H9 (cell line): ENCODE measurements around the gene CTDSPL. TPM values are rescaled to one million over a fixed set of nuclear protein-coding genes. Genes with fewer than 3 reads are reported as not detected.

ENCODE experiments used
- DNase-seq: peaks from one replicate; pipeline ENCODE4 v3.0.0-alpha.2; 2017
- H2AFZ ChIP-seq: one replicate; pipeline ENCODE4 v1.6.1; 2013; ENCODE audit warnings: mild to moderate bottlenecking, low read length, control low read depth, moderate library complexity
- H2AK5ac ChIP-seq: 2 replicates; pipeline ENCODE4 v1.6.1; 2013; ENCODE audit warnings: low read length, control low read depth, mixed read lengths; ENCODE audit not compliant: insufficient read length
- H2BK120ac ChIP-seq: one replicate; pipeline ENCODE4 v1.6.1; 2013; ENCODE audit warnings: low read depth, mild to moderate bottlenecking, low read length, control low read depth, inconsistent platforms; ENCODE audit not compliant: poor library complexity, severe bottlenecking
- H2BK12ac ChIP-seq: 2 replicates; pipeline ENCODE4 v1.6.1; 2013; ENCODE audit warnings: low read length, control low read depth, mixed read lengths, low read depth; ENCODE audit not compliant: insufficient read length
- H2BK15ac ChIP-seq: 2 replicates; pipeline ENCODE4 v1.6.1; 2013; ENCODE audit warnings: low read depth, low read length, control low read depth
- H2BK20ac ChIP-seq: one replicate; pipeline ENCODE4 v1.6.1; 2013; ENCODE audit warnings: low read depth, mild to moderate bottlenecking, low read length, control low read depth, inconsistent platforms; ENCODE audit not compliant: poor library complexity, severe bottlenecking
- H2BK5ac ChIP-seq: 2 replicates; pipeline ENCODE4 v1.6.1; 2013; ENCODE audit warnings: low read length, control low read depth, mixed read lengths; ENCODE audit not compliant: insufficient read length
- H3K14ac ChIP-seq: 2 replicates; pipeline ENCODE4 v1.6.1; 2013; ENCODE audit warnings: low read length, control low read depth; ENCODE audit not compliant: insufficient read depth
- H3K18ac ChIP-seq: 2 replicates; pipeline ENCODE4 v1.6.1; 2013; ENCODE audit warnings: low read depth, mild to moderate bottlenecking, mixed read lengths, low read length, control low read depth; ENCODE audit not compliant: insufficient read length
- H3K23ac ChIP-seq: 2 replicates; pipeline ENCODE4 v1.6.1; 2013; ENCODE audit warnings: low read length, control low read depth, mixed read lengths, low read depth; ENCODE audit not compliant: insufficient read length
- H3K23me2 ChIP-seq: 2 replicates; pipeline ENCODE4 v1.6.1; 2013; ENCODE audit warnings: low read depth, mild to moderate bottlenecking, mixed read lengths, low read length, control low read depth; ENCODE audit not compliant: insufficient read length, poor library complexity, severe bottlenecking
- H3K27ac ChIP-seq: 2 replicates; pipeline ENCODE4 v1.5.1; 2013; ENCODE audit warnings: low read length, control low read depth, mixed read lengths, low read depth; ENCODE audit not compliant: insufficient read length
- H3K27me3 ChIP-seq: 2 replicates; pipeline ENCODE4 v1.6.1; 2013; ENCODE audit warnings: low read length, control low read depth, inconsistent platforms; ENCODE audit not compliant: insufficient read depth
- H3K4ac ChIP-seq: 2 replicates; pipeline ENCODE4 v1.6.1; 2013; ENCODE audit warnings: low read depth, mild to moderate bottlenecking, control low read depth, inconsistent platforms, low read length, moderate library complexity
- H3K4me1 ChIP-seq: 2 replicates; pipeline ENCODE4 v1.6.1; 2013; ENCODE audit warnings: low read length, control low read depth, inconsistent platforms; ENCODE audit not compliant: insufficient read depth
- H3K4me2 ChIP-seq: 2 replicates; pipeline ENCODE4 v1.6.1; 2013; ENCODE audit warnings: low read length, control low read depth, mixed read lengths; ENCODE audit not compliant: insufficient read length, insufficient read depth
- H3K56ac ChIP-seq: 2 replicates; pipeline ENCODE4 v1.6.1; 2013; ENCODE audit warnings: low read depth, mild to moderate bottlenecking, mixed read lengths, low read length, control low read depth; ENCODE audit not compliant: insufficient read length
- H3K79me1 ChIP-seq: 2 replicates; pipeline ENCODE4 v1.6.1; 2013; ENCODE audit warnings: low read depth, mild to moderate bottlenecking, moderate library complexity, low read length, control low read depth, inconsistent platforms; ENCODE audit not compliant: insufficient read depth, poor library complexity, severe bottlenecking
- H3K79me2 ChIP-seq: 2 replicates; pipeline ENCODE4 v1.6.1; 2013; ENCODE audit warnings: low read length, control low read depth, inconsistent platforms; ENCODE audit not compliant: insufficient read depth
- H3K9ac ChIP-seq: 2 replicates; pipeline ENCODE4 v1.6.1; 2013; ENCODE audit warnings: low read length, control low read depth, mixed read lengths; ENCODE audit not compliant: insufficient read length; ENCODE audit errors: extremely low read depth
- H3K9me3 ChIP-seq: one replicate; pipeline ENCODE4 v1.6.1; 2013; ENCODE audit warnings: low read depth, low read length, inconsistent platforms; ENCODE audit not compliant: control insufficient read depth
- H3T11ph ChIP-seq: one replicate; pipeline ENCODE4 v1.6.1; 2013; ENCODE audit warnings: mild to moderate bottlenecking, low read length, control low read depth, inconsistent platforms
- H4K20me1 ChIP-seq: one replicate; pipeline ENCODE4 v1.6.1; 2013; ENCODE audit not compliant: control insufficient read depth, insufficient read length, insufficient read depth
- H4K5ac ChIP-seq: 2 replicates; pipeline ENCODE4 v1.6.1; 2013; ENCODE audit warnings: low read depth, mild to moderate bottlenecking, mixed read lengths, low read length, control low read depth; ENCODE audit not compliant: insufficient read length
- H4K8ac ChIP-seq: replicated peaks from 2 replicates; pipeline ENCODE4 v1.6.1; 2013; ENCODE audit warnings: low read length, control low read depth, mixed read lengths, low read depth; ENCODE audit not compliant: insufficient read length
- H4K91ac ChIP-seq: 2 replicates; pipeline ENCODE4 v1.6.1; 2013; ENCODE audit warnings: low read depth, mild to moderate bottlenecking, moderate library complexity, mixed read lengths, low read length, control low read depth; ENCODE audit not compliant: insufficient read length
- H3K27ac Mint-ChIP-seq, 3 experiments: 2 replicates in 2 of 3; 3 replicates in 1 of 3; pipeline ENCODE4 v1.8.0; 2020 to 2021; ENCODE audit warnings: mixed read lengths in 3 of 3, mild to moderate bottlenecking in 1 of 3, moderate library complexity in 1 of 3
- H3K27me3 Mint-ChIP-seq: 2 replicates; pipeline ENCODE4 v1.8.0; 2021; ENCODE audit warnings: low read depth, mild to moderate bottlenecking, moderate library complexity, mixed read lengths
- H3K36me3 Mint-ChIP-seq, 3 experiments: 2 replicates in 2 of 3; 3 replicates in 1 of 3; pipeline ENCODE4 v1.8.0; 2020 to 2021; ENCODE audit warnings: low read depth in 3 of 3, mixed read lengths in 3 of 3; ENCODE audit not compliant: insufficient read depth in 1 of 3
- H3K4me1 Mint-ChIP-seq, 2 experiments: 2 replicates each; pipeline ENCODE4 v1.8.0; 2020; ENCODE audit warnings: mixed read lengths in 2 of 2
- H3K4me3 Mint-ChIP-seq, 2 experiments: 2 replicates in 1 of 2; 3 replicates in 1 of 2; pipeline ENCODE4 v1.8.0; 2020 to 2021; ENCODE audit warnings: mild to moderate bottlenecking in 2 of 2, mixed read lengths in 2 of 2, moderate library complexity in 1 of 2
- H3K9me3 Mint-ChIP-seq, 2 experiments: 2 replicates in 1 of 2; 3 replicates in 1 of 2; pipeline ENCODE4 v1.8.0; 2020; ENCODE audit warnings: mild to moderate bottlenecking in 2 of 2, mixed read lengths in 2 of 2, moderate library complexity in 1 of 2
- WGBS: extraction: QIAGEN DNeasy Blood & Tissue Kit; methylation state at CpG from one replicate; pipeline ENCODE4 v1.1.7; 2013; ENCODE audit warnings: missing lambda C conversion rate, low lambda C conversion rate, mixed read lengths; ENCODE audit not compliant: insufficient read length; ENCODE audit errors: extremely low coverage; 5-methylcytosine and 5-hydroxymethylcytosine counted together
- total RNA-seq: library from RNA; stranded (reverse); gene quantifications from 2 replicates; pipeline ENCODE4 v1.2.1, GENCODE V29; 2021
- TF ChIP-seq, protein P1 (sequence below): fragments of 200-600 bp; sonication (generic); conservative IDR thresholded peaks from 3 replicates; pipeline ENCODE4 v1.8.0; 2021; ENCODE audit warnings: antibody characterized with exemption, mild to moderate bottlenecking

Gene CTDSPL
- total RNA-seq, 1 experiment from 2014 or later, result 20.8 TPM

DNA sequence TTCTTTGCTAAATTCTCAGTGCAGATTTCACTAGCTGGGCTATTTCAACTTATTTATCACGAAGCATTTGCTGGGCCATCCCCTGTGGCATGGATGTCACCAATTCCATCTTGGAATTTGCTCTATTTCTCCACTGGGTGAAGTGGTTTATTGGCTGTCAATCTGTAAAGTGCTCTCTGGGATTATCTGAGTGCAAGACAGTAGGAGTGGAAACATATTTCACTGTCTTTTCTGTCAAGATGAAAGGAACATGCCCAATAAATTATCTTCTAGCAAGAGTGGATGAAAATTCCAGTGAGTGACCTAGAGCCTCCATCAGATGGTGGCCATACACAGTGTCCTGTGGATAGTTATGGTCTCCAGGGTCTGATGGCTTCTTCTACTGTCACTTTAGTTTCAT, 25.1 kb upstream of the CTDSPL start:
- Mint-ChIP-seq H3K27ac (no peak overlapping the region), H3K27me3 (no peaks in the 10 kb centered on the region), H3K4me1 (0 out of 4 replicates have a peak, but pooled peaks cover 0 to 5% of the 10 kb centered on the region in 2 experiments), H3K9me3 (no peaks in the 10 kb centered on the region), H3K4me3 (no peak overlapping the region), H3K36me3 (peaks cover 0 to 4% (median 0%) of the 10 kb centered on the region in 3 experiments; a peak in 3 of 7 replicates)
- Histone ChIP-seq H2AK5ac (no peak overlapping the region), H4K5ac (no peak overlapping the region), H3K56ac (no peak overlapping the region), H3K23me2 (no peaks in the 10 kb centered on the region), H2BK20ac (no peak overlapping the region), H3T11ph (no peak overlapping the region), H3K79me2 (no peaks in the 10 kb centered on the region), H2BK12ac (no peak overlapping the region), H3K79me1 (no peaks in the 10 kb centered on the region), H3K27me3 (no peaks in the 10 kb centered on the region), H3K9ac (no peak overlapping the region), H3K23ac (no peak overlapping the region), H2BK5ac (no peak overlapping the region), H3K14ac (no peak overlapping the region), H2AFZ (no peak overlapping the region), H3K27ac (no peak overlapping the region), H3K4ac (no peak overlapping the region), H3K9me3 (no peaks in the 10 kb centered on the region), H3K18ac (no peak overlapping the region), H4K91ac (no peak overlapping the region), H4K8ac (no peak overlapping the region), H3K4me2 (no peak overlapping the region), H4K20me1 (no peaks in the 10 kb centered on the region), H3K4me1 (no peaks in the 10 kb centered on the region), H2BK120ac (no peak overlapping the region), H2BK15ac (no peak overlapping the region)
- TF ChIP-seq, protein P1, sequence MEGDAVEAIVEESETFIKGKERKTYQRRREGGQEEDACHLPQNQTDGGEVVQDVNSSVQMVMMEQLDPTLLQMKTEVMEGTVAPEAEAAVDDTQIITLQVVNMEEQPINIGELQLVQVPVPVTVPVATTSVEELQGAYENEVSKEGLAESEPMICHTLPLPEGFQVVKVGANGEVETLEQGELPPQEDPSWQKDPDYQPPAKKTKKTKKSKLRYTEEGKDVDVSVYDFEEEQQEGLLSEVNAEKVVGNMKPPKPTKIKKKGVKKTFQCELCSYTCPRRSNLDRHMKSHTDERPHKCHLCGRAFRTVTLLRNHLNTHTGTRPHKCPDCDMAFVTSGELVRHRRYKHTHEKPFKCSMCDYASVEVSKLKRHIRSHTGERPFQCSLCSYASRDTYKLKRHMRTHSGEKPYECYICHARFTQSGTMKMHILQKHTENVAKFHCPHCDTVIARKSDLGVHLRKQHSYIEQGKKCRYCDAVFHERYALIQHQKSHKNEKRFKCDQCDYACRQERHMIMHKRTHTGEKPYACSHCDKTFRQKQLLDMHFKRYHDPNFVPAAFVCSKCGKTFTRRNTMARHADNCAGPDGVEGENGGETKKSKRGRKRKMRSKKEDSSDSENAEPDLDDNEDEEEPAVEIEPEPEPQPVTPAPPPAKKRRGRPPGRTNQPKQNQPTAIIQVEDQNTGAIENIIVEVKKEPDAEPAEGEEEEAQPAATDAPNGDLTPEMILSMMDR, result no peak
- no peak for DNase-seq
- no CpG with 5 or more reads among the region's 1 CpG for WGBS
